Endodermal cell (in vitro differentiated cells): ENCODE results near the gene ARHGAP6. TPM values are rescaled to one million over a fixed set of nuclear protein-coding genes. Genes with fewer than 3 reads are reported as not detected.

ENCODE experiments used
- DNase-seq: peaks from one replicate; pipeline ENCODE4 v3.0.0-alpha.2; 2017
- H3K27ac ChIP-seq: 2 replicates; pipeline ENCODE4 v1.5.1; 2013; ENCODE audit warnings: mild to moderate bottlenecking, low read depth, low read length, moderate library complexity
- H3K27me3 ChIP-seq: 2 replicates; pipeline ENCODE4 v1.6.1; 2013; ENCODE audit warnings: mild to moderate bottlenecking, low read length, moderate library complexity; ENCODE audit not compliant: insufficient read depth, control insufficient read depth, poor library complexity, severe bottlenecking
- H3K36me3 ChIP-seq: 2 replicates; pipeline ENCODE4 v1.7.0; 2013; ENCODE audit warnings: mild to moderate bottlenecking, low read length, moderate library complexity; ENCODE audit not compliant: control insufficient read depth, insufficient read depth
- H3K4me1 ChIP-seq: one replicate; pipeline ENCODE4 v1.7.0; 2013; ENCODE audit warnings: low read length; ENCODE audit not compliant: control insufficient read depth, insufficient read depth
- H3K4me3 ChIP-seq: 2 replicates; pipeline ENCODE4 v1.5.1; 2013; ENCODE audit warnings: mild to moderate bottlenecking, low read length, moderate library complexity
- H3K9ac ChIP-seq: 2 replicates; pipeline ENCODE4 v1.6.1; 2013; ENCODE audit warnings: mild to moderate bottlenecking, low read length, moderate library complexity; ENCODE audit not compliant: poor library complexity, severe bottlenecking; ENCODE audit errors: extremely low read depth
- H3K9me3 ChIP-seq: 2 replicates; pipeline ENCODE4 v1.6.1; 2013; ENCODE audit warnings: mild to moderate bottlenecking, low read length, moderate library complexity; ENCODE audit not compliant: control insufficient read depth
- H3K27ac Mint-ChIP-seq: 2 replicates; pipeline ENCODE4 v1.8.0; 2020; ENCODE audit warnings: mixed read lengths
- H3K27me3 Mint-ChIP-seq: 2 replicates; pipeline ENCODE4 v1.8.0; 2021; ENCODE audit warnings: mild to moderate bottlenecking, mixed read lengths; ENCODE audit not compliant: insufficient read depth
- H3K36me3 Mint-ChIP-seq: 2 replicates; pipeline ENCODE4 v1.8.0; 2020; ENCODE audit warnings: low read depth, mixed read lengths
- H3K4me1 Mint-ChIP-seq: 2 replicates; pipeline ENCODE4 v1.8.0; 2020; ENCODE audit warnings: mixed read lengths
- H3K4me3 Mint-ChIP-seq: 2 replicates; pipeline ENCODE4 v1.8.0; 2020; ENCODE audit warnings: mild to moderate bottlenecking, moderate library complexity, mixed read lengths
- H3K9me3 Mint-ChIP-seq: 2 replicates; pipeline ENCODE4 v1.8.0; 2020; ENCODE audit warnings: mild to moderate bottlenecking, mixed read lengths
- CTCF ChIP-seq: fragments of 200-600 bp; sonication (generic); conservative IDR thresholded peaks from 2 replicates; pipeline ENCODE4 v1.5.0; 2021; ENCODE audit warnings: antibody characterized with exemption, mild to moderate bottlenecking
- WGBS, 2 experiments: methylation state at CpG; one replicate each; pipeline versions ENCODE4 v1.1.5 to v1.1.7; 2013; ENCODE audit warnings: missing lambda C conversion rate in 2 of 2, mixed read lengths in 1 of 2; ENCODE audit not compliant: insufficient coverage in 1 of 2, insufficient read length in 1 of 2; 5-methylcytosine and 5-hydroxymethylcytosine counted together
- total RNA-seq, 2 donors: library from RNA; stranded (reverse); fragmentation: NEBNext Ultra II Directional in 1 of 2; extraction: Animal tissue kit (Norgen Biotek cat#: 25700) in 1 of 2; gene quantifications; 2 replicates in 1 of 2; 3 replicates in 1 of 2; pipeline ENCODE4 v1.2.1, GENCODE V29; 2021

The ARHGAP6 gene
- total RNA-seq, 2 donors from 2014 or later, result 0.48 to 0.73 TPM

- Mint-ChIP-seq H3K27ac (no peak overlapping the region), H3K36me3 (no peaks in the 10 kb centered on the region)
- 92 to 100% methylated on average over 1 to 8 of the region's 9 CpGs for WGBS, 2 experiments
These were observed 259.5 kb downstream of the ARHGAP6 start for GRCh38 chrX:11406109-11406765.

GRCh38 chrX:11403631-11404030, 262.1 kb downstream of the ARHGAP6 start:
- no peaks in the 10 kb centered on the region for H3K27me3 Mint-ChIP-seq
- H3K27ac ChIP-seq, result no peak overlapping the region
- TF ChIP-seq CTCF, result no peak
- no peaks in the 10 kb centered on the region for H3K4me1 ChIP-seq
- no peak overlapping the region for H3K9ac ChIP-seq
- H3K36me3 Mint-ChIP-seq, result no peaks in the 10 kb centered on the region
- DNase-seq, result no peak
- H3K9me3 Mint-ChIP-seq, result peaks cover 44% of the 10 kb centered on the region
- no peaks in the 10 kb centered on the region for H3K4me1 Mint-ChIP-seq
- no peak overlapping the region for H3K27ac Mint-ChIP-seq
- 60 to 76% methylated on average over 1 to 3 of the region's 3 CpGs for WGBS, 2 experiments
- no peak overlapping the region for H3K4me3 Mint-ChIP-seq
- H3K4me3 ChIP-seq, result no peak overlapping the region
- no peaks in the 10 kb centered on the region for H3K27me3 ChIP-seq
- H3K9me3 ChIP-seq, result no peaks in the 10 kb centered on the region
- H3K36me3 ChIP-seq, result no peaks in the 10 kb centered on the region

More at GRCh38 chrX:11406109-11406765, 259.5 kb downstream of the ARHGAP6 start:
- no peak for DNase-seq
- TF ChIP-seq CTCF, result no peak
- Mint-ChIP-seq H3K4me1 (no peaks in the 10 kb centered on the region), H3K4me3 (no peak overlapping the region), H3K27me3 (no peaks in the 10 kb centered on the region), H3K9me3 (peaks cover 38% of the 10 kb centered on the region)
- H3K27ac ChIP-seq, result no peak overlapping the region
- no peaks in the 10 kb centered on the region for H3K9me3 ChIP-seq
- no peaks in the 10 kb centered on the region for H3K27me3 ChIP-seq
- H3K36me3 ChIP-seq, result no peaks in the 10 kb centered on the region
- no peaks in the 10 kb centered on the region for H3K4me1 ChIP-seq
- no peak overlapping the region for H3K9ac ChIP-seq
- no peak overlapping the region for H3K4me3 ChIP-seq

GRCh38 chrX:11401966-11402365, 263.8 kb downstream of the ARHGAP6 start:
- Mint-ChIP-seq H3K4me3 (no peak overlapping the region), H3K9me3 (peaks cover 44% of the 10 kb centered on the region), H3K36me3 (no peaks in the 10 kb centered on the region), H3K27me3 (no peaks in the 10 kb centered on the region), H3K27ac (no peak overlapping the region), H3K4me1 (no peaks in the 10 kb centered on the region)
- WGBS, 2 experiments, result 92 to 94% methylated on average over 2 of the region's 2 CpGs
- Histone ChIP-seq H3K9ac (no peak overlapping the region), H3K27ac (no peak overlapping the region), H3K4me3 (no peak overlapping the region), H3K36me3 (no peaks in the 10 kb centered on the region), H3K9me3 (no peaks in the 10 kb centered on the region), H3K27me3 (no peaks in the 10 kb centered on the region), H3K4me1 (no peaks in the 10 kb centered on the region)
- no peak for DNase-seq
- TF ChIP-seq CTCF, result no peak
